MM.1S (cell line): ENCODE data around the gene EIF4E1B.

Experiments used
- EZH2 ChIP-seq: fragments of 300-600 bp; sonication (generic); optimal IDR thresholded peaks from 2 replicates; pipeline ENCODE3; 2017; ENCODE audit warnings: low read depth, mild to moderate bottlenecking, antibody characterized with exemption, low read length, mixed read lengths
- TF ChIP-seq, protein P1 (sequence below): fragments of 300-600 bp; sonication (generic); IDR thresholded peaks from 2 replicates; pipeline ENCODE4 v1.5.1; 2016; ENCODE audit warnings: antibody characterized with exemption, low read length, mixed read lengths

DNA sequence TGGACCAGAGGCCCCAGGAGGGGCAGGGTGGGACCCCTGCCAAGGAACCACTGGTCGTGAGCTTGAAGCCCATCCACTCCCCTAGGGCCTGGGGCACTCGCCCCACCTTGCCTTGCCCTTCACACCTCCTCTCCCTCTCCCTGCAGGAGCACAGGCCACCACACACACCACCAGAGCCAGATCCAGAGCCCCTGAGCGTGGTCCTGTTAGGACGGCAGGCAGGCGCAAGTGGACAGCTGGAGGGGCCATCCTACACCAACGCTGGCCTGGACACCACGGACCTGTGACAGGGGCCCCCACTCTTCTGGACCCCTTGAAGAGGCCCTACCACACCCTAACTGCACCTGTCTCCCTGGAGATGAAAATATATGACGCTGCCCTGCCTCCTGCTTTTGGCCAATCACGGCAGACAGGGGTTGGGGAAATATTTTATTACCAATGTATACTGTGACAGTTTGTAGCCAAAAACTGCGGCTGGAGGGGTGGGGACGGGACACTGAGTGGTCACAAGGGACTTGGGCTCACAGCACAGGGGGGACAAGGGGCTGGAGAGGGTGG, 35.0 kb upstream of the EIF4E1B start:
- TF ChIP-seq, protein P1, sequence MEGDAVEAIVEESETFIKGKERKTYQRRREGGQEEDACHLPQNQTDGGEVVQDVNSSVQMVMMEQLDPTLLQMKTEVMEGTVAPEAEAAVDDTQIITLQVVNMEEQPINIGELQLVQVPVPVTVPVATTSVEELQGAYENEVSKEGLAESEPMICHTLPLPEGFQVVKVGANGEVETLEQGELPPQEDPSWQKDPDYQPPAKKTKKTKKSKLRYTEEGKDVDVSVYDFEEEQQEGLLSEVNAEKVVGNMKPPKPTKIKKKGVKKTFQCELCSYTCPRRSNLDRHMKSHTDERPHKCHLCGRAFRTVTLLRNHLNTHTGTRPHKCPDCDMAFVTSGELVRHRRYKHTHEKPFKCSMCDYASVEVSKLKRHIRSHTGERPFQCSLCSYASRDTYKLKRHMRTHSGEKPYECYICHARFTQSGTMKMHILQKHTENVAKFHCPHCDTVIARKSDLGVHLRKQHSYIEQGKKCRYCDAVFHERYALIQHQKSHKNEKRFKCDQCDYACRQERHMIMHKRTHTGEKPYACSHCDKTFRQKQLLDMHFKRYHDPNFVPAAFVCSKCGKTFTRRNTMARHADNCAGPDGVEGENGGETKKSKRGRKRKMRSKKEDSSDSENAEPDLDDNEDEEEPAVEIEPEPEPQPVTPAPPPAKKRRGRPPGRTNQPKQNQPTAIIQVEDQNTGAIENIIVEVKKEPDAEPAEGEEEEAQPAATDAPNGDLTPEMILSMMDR: no peak
- TF ChIP-seq EZH2: no peak
